ENCODE data around the gene STPG3.
"Not testable (repeated sequence)": the region's sequence is repeated elsewhere in the genome, so short reads cannot be mapped to it uniquely, and the experiment has no call there.

STPG3 gene

DNA sequence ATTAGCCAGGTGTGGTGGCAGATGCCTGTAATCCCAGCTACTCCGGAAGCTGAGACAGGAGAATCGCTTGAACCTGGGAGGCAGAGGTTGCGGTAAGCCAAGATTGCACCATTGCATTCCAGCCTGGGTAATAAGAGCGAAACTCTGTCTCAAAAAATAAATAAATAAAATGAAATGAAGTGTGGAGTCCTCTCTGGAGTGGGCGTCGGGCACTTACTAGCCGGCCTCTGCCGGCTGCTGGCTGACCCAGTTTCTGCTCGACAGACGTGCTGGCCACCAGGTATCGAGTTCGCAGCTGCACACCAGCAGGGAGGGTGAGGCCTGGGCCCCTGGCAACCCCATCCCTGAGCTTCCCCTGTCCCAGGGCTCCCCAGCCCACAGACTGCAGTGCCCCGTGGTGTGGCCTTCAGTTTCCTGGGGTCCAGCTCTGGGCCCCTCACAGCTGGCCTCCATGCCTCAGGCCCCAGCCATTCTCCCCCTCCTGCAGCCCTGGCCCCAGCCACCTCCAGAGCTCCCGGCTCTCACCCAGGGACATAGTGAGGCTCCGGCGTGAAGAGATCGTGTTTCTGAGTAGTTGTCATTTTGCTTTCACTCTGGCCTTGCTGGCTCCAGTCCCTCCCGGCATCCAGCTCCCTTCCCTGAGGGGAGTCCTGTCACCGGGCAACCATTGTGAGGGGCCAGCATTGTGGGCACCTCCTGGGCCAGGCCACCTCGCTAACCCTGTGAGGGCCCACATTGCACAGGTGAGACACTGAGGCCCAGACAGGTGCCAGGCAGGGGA, 3.8 kb upstream of the STPG3 start:
- DNase-seq, result no peak

DNA sequence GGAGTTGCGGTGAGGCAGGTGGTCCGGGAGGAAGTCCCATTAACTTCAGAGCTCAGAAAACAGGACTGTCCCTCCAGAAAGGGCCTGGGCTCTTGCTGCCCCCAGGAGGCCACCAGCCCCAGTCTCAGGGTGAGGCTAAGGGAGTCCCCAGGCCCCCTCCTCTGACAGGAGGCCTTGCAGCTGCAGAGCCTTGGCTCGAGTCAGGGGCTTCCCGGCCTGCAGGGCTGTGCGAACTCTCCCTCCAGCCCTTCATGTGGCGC, 3.2 kb upstream of the STPG3 start:
- DNase-seq, result no peak

DNA sequence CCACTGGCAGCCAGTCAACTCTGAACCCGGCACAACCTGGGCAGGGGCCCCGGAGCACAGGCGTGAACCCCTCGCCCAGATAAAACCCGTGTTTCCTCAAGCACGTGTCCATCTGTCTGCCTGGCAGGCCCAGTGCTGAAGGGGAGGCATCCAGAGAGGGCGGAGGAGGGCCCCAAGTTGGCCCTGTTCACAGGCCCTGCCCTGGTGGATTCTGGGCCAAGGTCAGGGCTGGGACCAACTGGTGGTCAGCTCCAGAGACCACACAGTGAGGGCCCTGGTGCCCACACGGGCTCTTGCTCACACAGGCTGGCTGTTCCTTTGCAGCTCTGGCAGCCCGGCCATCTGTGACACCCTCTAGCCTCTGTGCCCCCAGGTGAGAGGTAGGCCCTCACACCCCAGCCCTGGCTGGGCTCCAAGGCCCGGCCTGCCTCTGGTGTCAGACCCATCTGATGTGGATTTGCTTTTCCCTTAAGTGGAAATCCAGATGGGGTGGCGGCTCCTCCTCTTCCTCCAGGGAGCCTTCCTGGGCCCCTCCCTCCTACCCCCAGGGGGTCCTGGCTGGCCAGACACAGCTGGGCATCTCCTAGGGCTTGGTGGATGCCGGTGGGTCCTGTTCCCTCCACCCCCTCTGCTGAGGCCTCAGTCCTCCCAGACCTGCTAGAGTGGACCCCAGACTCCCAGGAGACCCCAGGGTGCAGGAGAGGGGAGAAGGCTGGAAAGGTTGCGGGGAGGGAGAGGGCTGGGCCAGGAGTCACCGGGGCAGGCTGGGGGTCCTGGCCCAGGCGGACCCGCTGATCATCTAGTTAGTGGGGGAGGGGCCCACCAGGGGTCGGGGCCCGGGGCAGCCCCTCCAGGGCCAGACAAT, 525 bp upstream of the STPG3 start:
- DNase-seq, result no peak

DNA sequence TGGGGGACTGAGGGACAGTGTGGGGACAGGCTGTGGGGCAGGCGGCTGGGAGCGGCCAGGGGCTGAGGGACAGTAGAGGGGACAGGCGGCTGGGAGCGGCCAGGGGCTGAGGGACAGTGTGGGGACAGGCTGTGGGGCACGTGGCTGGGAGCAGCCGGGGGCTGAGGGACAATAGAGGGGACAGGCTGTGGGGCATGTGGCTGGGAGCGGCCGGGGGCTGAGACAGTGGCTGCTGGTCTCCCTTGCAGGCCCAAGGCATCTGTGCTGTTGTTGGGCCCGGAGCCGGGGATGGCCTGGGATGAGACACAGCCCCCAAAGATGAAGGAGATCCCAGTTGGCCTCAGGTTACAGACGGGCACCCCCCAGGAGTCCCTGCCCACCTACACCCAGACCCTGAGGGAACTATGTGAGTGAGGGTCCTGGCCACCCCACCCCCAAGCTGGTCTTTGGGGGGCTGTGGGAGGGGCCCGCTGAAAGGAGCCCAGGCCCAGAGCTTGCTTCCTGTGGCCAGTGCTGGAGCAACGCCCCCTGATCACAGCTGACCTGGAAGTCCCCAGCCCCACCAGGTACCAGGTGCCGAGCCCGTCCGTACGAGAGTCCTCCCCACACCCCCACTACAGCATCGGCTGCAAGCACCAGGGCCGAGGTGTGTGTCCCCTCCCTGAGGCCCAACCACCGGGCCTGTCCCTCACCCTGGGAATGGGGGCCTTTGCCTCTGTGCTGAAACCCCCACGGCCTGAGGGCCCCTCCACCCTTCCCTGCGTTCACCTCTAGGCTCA, 593 bp downstream of the STPG3 start:
- no peak for DNase-seq

DNA sequence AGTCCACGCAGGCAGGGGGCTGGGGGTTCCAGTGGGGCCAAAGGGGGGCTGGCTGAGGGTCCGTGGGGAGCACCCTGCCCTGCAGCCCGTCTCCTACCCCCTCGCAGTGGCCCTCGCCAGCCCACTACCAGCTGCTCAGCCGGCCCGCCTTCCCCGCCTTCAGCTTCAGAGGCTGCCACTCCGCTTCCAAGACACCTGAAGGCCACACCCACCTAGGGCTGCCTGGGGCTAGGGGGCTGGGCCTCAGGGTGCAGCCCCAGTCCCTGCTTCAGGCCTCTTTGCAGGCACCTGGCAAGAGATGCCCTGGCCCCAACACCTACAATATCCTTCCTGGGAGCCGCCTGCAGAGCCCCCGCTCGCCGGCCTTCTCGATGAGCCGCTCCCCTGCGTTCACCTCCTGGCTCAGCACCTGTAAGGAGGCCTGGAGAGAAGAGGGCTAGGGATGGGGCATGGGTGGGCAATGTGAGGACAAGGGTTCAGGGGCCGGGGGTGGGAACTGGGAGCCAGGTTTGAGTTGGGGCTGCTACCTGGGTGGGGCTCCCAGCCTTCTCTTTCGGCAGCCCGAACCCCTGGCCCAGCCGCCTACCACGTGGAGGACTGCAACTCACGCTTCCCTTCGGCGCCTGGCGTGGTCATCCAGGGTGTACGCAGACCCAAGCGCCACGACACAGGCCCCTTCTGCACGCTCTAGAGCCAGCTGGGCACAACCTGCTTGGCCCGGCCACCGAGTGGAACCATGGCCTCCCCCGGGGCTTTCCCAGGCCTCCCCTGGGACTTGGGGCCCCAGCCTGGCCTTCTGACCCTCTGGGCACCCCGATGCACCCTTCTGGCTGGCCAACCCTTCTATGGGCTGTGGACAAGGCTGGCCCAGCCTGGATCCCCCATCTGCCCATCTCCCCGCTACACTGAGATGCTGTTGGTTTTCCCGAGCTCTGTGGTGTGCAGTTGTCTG, 1.7 kb downstream of the STPG3 start:
- DNase-seq, result no peak

DNA sequence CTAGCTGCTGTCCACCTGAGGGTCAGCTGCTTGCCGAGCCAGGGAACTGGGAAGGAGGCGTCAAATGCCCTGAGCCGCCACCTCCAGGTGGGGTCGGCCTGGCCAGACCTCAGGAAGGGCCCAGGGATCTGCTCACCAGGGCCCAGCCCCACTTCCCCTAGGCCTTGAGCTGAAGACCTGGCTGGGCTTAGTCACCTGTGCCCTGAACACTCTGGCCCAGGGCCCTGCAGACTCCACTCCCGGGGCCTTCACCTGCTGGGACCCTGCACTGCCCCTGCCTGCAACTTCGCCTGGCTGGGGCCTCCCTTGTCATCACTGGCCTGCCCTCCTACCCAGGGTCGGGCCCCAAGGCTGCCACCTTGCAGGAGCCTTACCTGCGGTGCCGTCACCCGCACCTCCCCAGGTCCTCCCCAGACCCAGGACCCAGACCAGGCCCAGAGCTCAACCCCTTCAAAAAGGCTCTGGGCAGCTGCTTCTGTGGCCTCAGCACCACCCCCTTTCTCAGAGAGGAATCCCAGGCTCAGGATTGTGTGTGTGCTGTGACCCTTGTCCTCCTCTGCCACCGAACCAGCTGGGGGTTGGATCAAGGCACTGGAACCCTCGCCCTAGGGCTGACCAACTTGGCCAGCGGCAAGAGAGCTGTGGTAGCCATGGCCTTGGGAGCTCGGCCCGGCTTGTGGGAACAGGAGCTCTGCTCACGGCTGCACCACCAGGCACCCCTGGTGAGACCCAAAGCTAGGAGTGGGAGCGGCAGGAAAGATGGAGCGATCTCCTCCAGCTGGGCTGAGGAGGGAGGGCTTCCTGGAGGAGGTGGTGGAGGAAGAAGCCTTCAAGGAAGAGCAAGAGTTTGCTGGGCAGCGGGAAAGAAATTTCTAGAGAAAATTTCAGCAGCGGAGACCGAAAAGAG, 2.9 kb downstream of the STPG3 start:
- no peak for DNase-seq

DNA sequence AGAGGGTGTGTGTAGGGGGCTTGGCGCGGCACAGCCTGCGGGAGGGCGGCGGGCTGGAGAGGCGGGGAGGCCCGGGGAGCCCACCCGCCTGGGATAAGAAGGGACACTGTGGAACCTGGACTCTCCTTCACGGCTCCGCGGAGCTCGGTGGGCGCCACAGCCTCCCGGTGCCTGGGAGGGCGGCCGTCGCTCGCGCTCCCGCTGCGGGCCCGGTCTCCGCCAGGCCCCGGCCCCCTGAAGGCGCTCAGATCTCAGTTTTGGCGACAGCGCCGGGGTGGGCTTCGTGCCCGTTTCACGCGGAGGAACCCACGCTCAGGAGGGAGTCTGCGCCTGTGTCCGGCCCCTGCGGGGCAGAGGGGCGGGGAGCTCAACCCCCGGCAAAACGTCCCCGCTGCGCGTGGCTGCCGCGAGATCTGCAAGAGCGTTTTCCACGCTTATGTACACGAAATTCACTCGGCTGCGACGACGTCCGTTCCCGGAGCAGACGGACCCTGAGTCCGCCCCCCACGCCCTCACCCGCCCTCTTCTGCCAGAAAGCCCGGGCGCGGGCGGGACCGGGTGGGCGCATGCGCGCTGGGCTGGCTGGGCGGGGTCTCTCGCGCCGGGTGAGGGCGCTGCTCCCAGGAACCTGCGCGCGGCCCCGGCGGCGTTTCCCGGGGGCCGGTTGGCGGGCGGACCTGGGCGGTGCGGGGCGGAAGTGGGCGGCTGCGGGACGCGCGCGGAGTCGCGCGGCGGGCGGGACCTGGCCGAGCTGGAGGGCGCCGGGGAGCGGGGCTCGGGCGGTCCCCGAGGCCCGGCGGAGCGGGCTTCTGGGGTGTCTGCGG, 3.8 kb downstream of the STPG3 start, which contains the start of gene NELFB:
Gene NELFB (plus strand): TSS at position 704 of the 824 bp plus-strand sequence.
- peak; percentile 94 for DNase-seq

DNA sequence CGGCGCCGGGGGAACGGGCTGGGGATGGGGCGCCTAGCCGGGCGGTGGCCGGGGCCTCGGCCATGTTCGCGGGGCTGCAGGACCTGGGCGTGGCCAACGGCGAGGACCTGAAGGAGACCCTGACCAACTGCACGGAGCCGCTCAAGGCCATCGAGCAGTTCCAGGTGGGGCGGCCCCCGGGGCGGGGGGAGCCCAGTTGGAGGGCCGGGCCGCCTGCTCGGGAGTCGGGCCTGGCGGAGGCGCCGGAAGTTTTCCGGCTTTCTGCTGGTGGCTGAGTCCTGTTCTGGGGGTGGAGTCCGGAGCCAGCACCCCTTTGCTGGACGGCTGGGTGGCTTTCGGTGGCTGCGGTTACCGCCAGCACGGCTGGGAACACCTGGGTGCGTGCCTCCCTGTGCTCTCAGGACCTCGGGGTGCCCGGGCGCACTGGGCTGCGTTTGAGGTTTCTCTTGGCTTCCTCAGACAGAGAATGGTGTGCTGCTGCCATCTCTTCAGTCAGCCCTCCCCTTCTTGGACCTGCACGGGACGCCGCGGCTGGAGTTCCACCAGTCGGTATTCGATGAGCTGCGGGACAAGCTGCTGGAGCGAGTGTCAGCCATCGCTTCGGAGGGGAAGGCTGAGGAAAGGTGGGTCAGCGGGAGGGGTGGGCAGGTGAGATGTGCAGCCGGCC, 4.5 kb downstream of the STPG3 start:
- DNase-seq, result no peak

DNA sequence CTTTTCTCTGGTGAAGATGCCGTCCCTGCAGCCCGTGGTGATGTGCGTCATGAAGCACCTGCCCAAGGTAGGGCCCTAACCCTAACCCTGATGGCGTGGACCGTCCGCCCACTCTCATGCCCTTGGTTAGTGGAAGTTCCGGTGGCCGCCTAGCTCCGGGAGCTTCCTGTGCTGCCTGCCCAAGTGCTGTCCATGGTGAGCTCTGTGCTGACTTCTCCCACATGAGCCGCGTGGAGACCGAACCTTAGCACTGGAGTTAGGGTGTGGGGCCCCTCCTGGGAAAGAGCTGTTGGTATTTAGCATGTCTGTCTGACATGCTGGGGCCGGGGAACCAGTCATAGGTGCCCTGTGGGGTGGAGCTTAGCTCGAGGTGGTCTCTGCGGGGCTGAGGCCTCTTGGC, 5.3 kb downstream of the STPG3 start:
- DNase-seq, result no peak

DNA sequence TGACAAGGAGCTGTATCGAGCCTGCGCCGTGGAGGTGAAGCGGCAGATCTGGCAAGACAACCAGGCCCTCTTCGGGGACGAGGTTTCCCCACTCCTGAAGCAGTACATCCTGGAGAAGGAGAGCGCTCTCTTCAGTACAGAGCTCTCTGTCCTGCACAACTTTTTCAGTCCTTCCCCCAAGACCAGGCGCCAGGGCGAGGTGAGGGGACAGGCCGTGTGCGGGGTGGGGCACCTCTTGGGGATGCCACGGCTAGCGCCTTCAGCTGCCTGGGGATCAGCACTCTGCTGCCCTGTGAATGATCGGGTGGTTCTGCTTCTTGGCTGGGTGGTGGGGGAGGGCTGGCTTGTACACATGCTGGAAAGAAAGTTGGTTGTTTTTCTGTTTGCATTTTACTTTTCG, 5.8 kb downstream of the STPG3 start:
- DNase-seq, result no peak

DNA sequence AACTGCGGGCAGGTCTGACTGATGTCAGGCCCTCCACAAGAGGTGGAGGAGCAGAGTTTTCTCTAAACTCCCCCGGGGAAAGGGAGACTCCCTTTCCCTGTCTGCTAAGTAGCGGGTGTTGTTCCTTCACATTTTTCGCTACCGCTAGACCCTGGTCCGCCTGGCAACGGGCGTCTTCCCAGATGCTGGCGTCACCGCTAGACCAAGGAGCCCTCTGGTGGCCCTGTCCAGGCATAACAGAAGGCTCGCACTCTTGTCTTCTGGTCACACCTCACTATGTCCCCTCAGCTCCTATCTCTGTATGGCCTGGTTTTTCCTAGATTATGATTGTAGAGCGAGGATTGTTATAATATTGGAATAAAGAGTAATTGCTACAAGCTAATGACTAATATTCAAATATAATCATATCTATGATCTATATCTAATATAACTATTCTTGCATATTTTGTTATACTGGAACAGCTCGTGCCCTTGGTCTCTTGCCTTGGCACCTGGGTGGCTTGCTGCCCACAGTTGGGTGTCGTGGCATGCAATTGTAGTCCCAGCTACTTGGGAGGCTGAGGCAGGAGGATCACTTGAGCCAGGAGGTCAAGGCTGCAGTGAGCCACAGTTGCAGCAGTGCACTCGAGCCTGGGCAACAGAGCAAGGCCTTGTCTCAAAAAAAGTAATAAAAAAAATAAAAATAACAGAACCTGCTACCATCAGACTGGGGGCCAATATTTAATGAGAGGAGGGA, 11.3 kb downstream of the STPG3 start:
- not testable (repeated sequence) for DNase-seq

DNA sequence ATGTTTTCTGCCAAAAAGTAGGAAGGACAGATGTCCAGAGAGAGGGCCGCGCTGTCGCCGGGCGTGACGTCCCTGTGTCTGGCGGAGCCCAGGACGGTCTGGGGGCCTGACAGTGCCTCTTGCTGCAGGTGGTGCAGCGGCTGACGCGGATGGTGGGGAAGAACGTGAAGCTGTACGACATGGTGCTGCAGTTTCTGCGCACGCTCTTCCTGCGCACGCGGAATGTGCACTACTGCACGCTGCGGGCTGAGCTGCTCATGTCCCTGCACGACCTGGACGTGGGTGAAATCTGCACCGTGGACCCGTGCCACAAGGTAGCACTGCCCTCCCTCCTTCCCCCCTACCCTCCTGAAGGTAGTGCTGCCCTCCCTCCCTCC, 11.8 kb downstream of the STPG3 start:
- DNase-seq, result no peak

DNA sequence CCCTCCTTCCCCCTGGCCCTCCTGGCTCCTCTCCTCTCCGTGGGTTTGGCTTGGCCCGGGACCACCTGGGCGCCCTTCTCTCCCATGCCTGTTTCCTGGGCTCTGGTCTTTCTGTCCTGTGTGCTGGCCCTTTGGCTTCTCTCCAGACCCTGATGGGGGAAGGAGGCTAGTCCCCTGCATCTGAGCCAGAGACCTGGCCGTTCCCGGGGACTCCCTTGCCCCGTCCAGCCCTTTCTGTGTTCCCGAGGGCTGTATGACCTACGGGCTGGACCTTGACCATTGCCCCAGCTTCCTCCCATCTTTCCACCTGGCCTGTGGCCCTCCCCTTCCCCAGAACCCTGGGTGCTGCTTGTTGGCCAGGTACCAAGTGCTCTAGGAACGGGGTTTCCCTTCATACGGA, 12.4 kb downstream of the STPG3 start:
- DNase-seq, result no peak

DNA sequence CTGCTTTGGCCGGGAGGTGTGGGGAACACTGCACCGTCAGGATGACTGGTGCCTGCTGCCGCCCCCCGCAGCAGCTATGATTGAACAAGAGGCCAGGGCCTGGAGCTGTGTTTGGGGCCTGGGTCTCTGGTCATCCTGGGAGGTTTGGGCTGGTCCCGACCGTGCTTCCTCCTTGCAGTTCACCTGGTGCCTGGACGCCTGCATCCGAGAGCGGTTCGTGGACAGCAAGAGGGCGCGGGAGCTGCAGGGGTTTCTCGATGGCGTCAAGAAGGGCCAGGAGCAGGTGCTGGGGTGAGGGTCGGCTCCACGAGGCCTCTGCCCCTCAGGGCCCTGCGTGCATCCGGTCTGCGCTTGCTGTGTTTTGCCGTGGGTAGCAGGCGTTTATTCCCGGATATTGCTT, 13.0 kb downstream of the STPG3 start:
- DNase-seq, result no peak

DNA sequence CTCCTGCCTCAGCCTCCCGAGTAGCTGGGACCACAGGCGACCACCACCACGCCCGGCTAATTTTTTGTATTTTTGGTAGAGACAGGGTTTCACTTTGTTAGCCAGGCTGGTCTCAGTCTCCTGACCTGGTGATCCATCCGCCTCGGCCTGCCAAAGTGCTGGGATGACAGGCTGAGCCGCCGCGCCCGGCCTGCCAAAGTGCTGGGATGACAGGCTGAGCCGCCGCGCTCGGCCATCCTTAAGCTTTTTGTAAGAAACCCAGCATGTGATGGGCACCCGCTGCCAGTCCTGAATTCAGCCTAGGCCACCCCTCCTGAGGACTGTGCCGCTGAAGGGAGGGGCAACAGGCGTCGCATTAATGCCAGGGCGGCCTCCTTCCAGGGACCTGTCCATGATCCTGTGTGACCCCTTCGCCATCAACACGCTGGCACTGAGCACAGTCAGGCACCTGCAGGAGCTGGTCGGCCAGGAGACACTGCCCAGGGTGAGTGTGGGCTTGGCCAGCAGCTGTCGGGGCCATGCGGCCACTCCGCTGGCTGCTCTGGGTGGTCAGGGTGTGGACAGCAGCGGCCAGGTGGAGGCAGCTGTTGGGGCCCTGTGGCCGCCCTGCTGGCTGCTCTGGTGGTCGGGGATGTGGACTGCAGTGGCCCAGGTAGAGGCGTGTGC, 14.5 kb downstream of the STPG3 start:
- no peak for DNase-seq

DNA sequence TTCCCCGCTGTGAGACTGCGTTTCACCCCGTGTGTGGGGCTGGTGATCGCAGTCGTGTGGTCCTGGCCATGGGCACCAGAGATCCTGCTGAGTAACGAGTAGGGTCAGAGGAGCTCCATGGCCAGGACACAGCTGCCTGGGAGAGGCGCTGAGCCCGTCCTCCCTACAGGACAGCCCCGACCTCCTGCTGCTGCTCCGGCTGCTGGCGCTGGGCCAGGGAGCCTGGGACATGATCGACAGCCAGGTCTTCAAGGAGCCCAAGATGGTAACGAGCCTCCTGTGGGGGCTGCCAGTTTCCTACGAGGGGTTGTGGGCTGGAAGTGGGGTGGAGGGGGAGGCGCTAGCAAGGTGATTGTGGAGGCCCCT, 15.1 kb downstream of the STPG3 start:
- DNase-seq, result no peak

DNA sequence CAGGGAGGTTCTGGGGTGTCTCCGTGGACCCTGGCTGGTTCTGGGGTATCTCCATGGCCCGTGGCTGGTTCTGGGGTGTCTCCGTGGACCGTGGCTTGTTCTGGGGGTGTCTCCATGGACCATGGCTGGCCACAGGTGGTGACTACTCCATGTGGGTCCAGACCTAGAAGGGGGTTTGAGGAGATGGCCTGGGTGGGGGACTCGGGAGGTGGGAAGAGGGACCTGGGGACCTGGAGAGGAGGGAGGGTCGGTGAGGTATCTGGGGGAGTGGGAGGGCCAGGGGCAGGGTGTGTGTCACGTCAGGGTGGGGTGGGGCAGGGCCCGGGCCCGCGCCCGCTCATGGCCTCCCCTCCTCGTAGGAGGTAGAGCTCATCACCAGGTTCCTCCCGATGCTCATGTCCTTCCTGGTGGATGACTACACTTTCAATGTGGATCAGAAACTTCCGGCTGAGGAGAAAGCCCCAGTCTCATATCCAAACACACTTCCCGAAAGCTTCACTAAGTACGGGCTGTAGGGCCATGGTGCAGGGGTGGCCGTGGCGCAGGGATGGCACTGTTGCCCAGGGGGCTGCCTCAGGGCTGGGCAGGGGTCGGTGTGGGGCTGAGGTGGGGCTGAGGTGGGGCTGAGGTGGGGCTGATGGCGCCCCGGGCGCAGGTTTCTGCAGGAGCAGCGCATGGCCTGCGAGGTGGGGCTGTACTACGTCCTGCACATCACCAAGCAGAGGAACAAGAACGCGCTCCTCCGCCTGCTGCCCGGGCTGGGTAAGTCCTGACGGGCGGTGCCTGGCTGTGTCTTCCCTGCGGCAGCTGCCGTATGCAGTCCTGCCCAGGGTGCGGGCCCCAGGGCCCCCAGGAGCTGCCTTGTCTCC, 15.7 kb downstream of the STPG3 start:
- DNase-seq, result no peak

DNA sequence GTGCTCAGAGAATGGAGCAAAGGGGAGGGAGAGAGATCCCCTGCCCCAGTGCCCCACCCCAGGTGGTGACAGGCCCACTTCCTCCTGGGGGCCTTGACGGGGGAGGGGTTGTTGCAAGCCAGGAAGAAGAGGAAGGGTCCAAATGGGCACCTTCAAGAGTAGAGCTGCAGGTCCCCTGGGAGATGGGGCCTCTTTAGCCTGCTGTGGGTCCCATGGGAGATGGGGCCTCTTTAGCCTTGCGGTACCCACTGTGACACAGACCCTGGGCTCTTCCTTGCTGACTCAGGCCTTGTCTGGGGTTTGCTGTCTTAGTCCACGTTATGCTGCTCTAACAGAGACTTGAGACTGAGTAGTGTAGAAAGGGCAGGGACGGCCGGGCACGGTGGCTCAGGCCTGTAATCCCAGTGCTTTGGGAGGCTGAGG, 16.9 kb downstream of the STPG3 start:
- DNase-seq, result no peak

Measured in central memory CD4-positive, alpha-beta T cell (primary cell).